GM23338 (cell line): ENCODE data around the gene HMGXB3. TPM values are rescaled to one million over a fixed set of nuclear protein-coding genes. Genes with fewer than 3 reads are reported as not detected.

Experiments used
- ATAC-seq: fragments of 200-7000 bp; cut with Tn5 transposase; 3 replicates; pipeline ENCODE4 v1.9.1; 2020
- DNase-seq: peaks from one replicate; pipeline ENCODE4 v3.0.0-alpha.2; 2015; ENCODE audit warnings: low spot score
- H2AFZ ChIP-seq: fragments of 200-600 bp; sonication (generic); 2 replicates; pipeline ENCODE4 v1.8.0; 2016; ENCODE audit warnings: antibody characterized with exemption, mild to moderate bottlenecking, moderate library complexity
- H3F3A ChIP-seq: fragments of 200-600 bp; sonication (generic); replicated peaks from 2 replicates; pipeline ENCODE4 v1.8.0; 2017; ENCODE audit warnings: antibody characterized with exemption, mixed run types, low read depth
- H3K27ac ChIP-seq: fragments of 200-600 bp; sonication (generic); 2 replicates; pipeline ENCODE4 v1.6.1; 2016; ENCODE audit warnings: low read depth
- H3K27me3 ChIP-seq: fragments of 200-600 bp; sonication (generic); 2 replicates; pipeline ENCODE4 v1.8.0; 2016; ENCODE audit warnings: mild to moderate bottlenecking, mixed run types, moderate library complexity; ENCODE audit not compliant: insufficient read depth
- H3K36me3 ChIP-seq: fragments of 200-600 bp; sonication (generic); 2 replicates; pipeline ENCODE4 v1.8.0; 2016; ENCODE audit warnings: mild to moderate bottlenecking; ENCODE audit not compliant: insufficient read depth
- H3K4me1 ChIP-seq: fragments of 200-600 bp; sonication (generic); 2 replicates; pipeline ENCODE4 v1.8.0; 2016; ENCODE audit warnings: mild to moderate bottlenecking, moderate library complexity; ENCODE audit not compliant: insufficient read depth
- H3K4me2 ChIP-seq: fragments of 200-600 bp; sonication (generic); 2 replicates; pipeline ENCODE4 v1.7.1; 2017; ENCODE audit warnings: mixed run types
- H3K4me3 ChIP-seq: fragments of 200-600 bp; sonication (generic); 2 replicates; pipeline ENCODE4 v1.6.1; 2016; ENCODE audit warnings: mixed run types
- H3K79me2 ChIP-seq: fragments of 200-600 bp; sonication (generic); replicated peaks from 2 replicates; pipeline ENCODE4 v1.8.0; 2017; ENCODE audit warnings: mild to moderate bottlenecking; ENCODE audit not compliant: insufficient read depth
- H3K9me2 ChIP-seq: fragments of 200-600 bp; sonication (generic); 2 replicates; pipeline ENCODE4 v1.8.0; 2017; ENCODE audit not compliant: insufficient read depth
- H4K20me1 ChIP-seq: fragments of 200-600 bp; sonication (generic); replicated peaks from 2 replicates; pipeline ENCODE4 v1.8.0; 2017; ENCODE audit warnings: mild to moderate bottlenecking; ENCODE audit not compliant: insufficient read depth
- H3K27ac Mint-ChIP-seq: 2 replicates; pipeline ENCODE4 v1.8.0; 2020; ENCODE audit warnings: inconsistent platforms, mild to moderate bottlenecking, moderate library complexity, mixed read lengths
- H3K27me3 Mint-ChIP-seq: 3 replicates; pipeline ENCODE4 v1.8.0; 2022; ENCODE audit warnings: low read depth, mild to moderate bottlenecking, moderate library complexity, mixed read lengths, inconsistent platforms; ENCODE audit not compliant: insufficient read depth, poor library complexity
- H3K36me3 Mint-ChIP-seq: 3 replicates; pipeline ENCODE4 v1.8.0; 2021; ENCODE audit warnings: low read depth, mild to moderate bottlenecking, inconsistent platforms, moderate library complexity, mixed read lengths
- H3K4me1 Mint-ChIP-seq: 3 replicates; pipeline ENCODE4 v1.8.0; 2020; ENCODE audit warnings: mild to moderate bottlenecking, inconsistent platforms, mixed read lengths
- H3K4me3 Mint-ChIP-seq: 3 replicates; pipeline ENCODE4 v1.8.0; 2021; ENCODE audit warnings: moderate library complexity, mild to moderate bottlenecking, inconsistent platforms, mixed read lengths
- H3K9me3 Mint-ChIP-seq: 3 replicates; pipeline ENCODE4 v1.8.0; 2020; ENCODE audit warnings: moderate library complexity, mild to moderate bottlenecking, inconsistent platforms, mixed read lengths
- CREB1 ChIP-seq: fragments of 250-450 bp; sonication (Bioruptor Pico); IDR thresholded peaks from 2 replicates; pipeline ENCODE4 v1.5.0; 2020; ENCODE audit warnings: low read depth, mild to moderate bottlenecking, moderate library complexity
- CTCF ChIP-seq, 2 experiments: fragments of 200-600 bp in 1 of 2; sonication (generic) in 1 of 2; conservative IDR thresholded peaks; 2 replicates each; pipeline versions ENCODE4 v1.5.1 to v1.6.1; 2016 to 2017; ENCODE audit warnings: antibody characterized with exemption in 2 of 2, low read depth in 2 of 2, mild to moderate bottlenecking in 2 of 2, moderate library complexity in 1 of 2
- ETS1 ChIP-seq: IDR thresholded peaks from 2 replicates; pipeline ENCODE4 v1.6.1; 2016; ENCODE audit warnings: antibody characterized with exemption
- EZH2 ChIP-seq: fragments of 200-600 bp; sonication (generic); IDR thresholded peaks from one replicate; pipeline ENCODE4 v1.8.0; 2017; ENCODE audit warnings: antibody characterized with exemption, mild to moderate bottlenecking, low read depth; ENCODE audit not compliant: unreplicated experiment
- EZH2phosphoT487 ChIP-seq: fragments of 200-600 bp; sonication (generic); IDR thresholded peaks from one replicate; pipeline ENCODE4 v1.8.1; 2018; ENCODE audit warnings: antibody characterized with exemption; ENCODE audit not compliant: unreplicated experiment
- JUNB ChIP-seq: IDR thresholded peaks from one replicate; pipeline ENCODE4 v1.6.1; 2016; ENCODE audit warnings: antibody characterized with exemption; ENCODE audit not compliant: unreplicated experiment
- NANOG ChIP-seq: IDR thresholded peaks from 2 replicates; pipeline ENCODE4 v1.6.1; 2016; ENCODE audit warnings: antibody characterized with exemption, borderline replicate concordance
- POLR2AphosphoS5 ChIP-seq: IDR thresholded peaks from 2 replicates; pipeline ENCODE4 v1.6.1; 2016; ENCODE audit warnings: antibody characterized with exemption, low read depth
- REST ChIP-seq: IDR thresholded peaks from one replicate; pipeline ENCODE4 v1.6.1; 2018; ENCODE audit warnings: antibody characterized with exemption; ENCODE audit not compliant: unreplicated experiment
- STAT1 ChIP-seq: IDR thresholded peaks from one replicate; pipeline ENCODE4 v1.6.1; 2016; ENCODE audit warnings: antibody characterized with exemption; ENCODE audit not compliant: unreplicated experiment
- ZNF114 ChIP-seq: fragments of 250-450 bp; sonication (Bioruptor Pico); IDR thresholded peaks from 2 replicates; pipeline ENCODE4 v1.5.0; 2020; ENCODE audit warnings: mild to moderate bottlenecking, moderate library complexity
- ZNF331 ChIP-seq: fragments of 250-450 bp; sonication (Bioruptor Pico); IDR thresholded peaks from 2 replicates; pipeline ENCODE4 v1.5.0; 2020; ENCODE audit warnings: low read depth, mild to moderate bottlenecking, moderate library complexity
- ZNF462 ChIP-seq: fragments of 250-450 bp; sonication (Bioruptor Pico); IDR thresholded peaks from 2 replicates; pipeline ENCODE4 v1.5.0; 2020; ENCODE audit warnings: mild to moderate bottlenecking, moderate library complexity
- polyA plus RNA-seq: library from polyadenylated mRNA; unstranded; fragments of >200 nt; fragmentation: Nextera tagmentation; extraction: Ambion mirVana; gene quantifications from 2 replicates; pipeline ENCODE4 v1.2.1, GENCODE V29; 2016
- total RNA-seq: library from RNA; depleted of rRNA; stranded (reverse); fragments of >200 nt; shearing (Covaris generic); gene quantifications from 2 replicates; pipeline ENCODE4 v1.2.3, GENCODE V29; 2014

The HMGXB3 gene
- total and polyA plus RNA-seq, 2 experiments from 2014 or later = 9.4 to 37.9 TPM

GRCh38 chr5:150061538-150061995 lies 61.0 kb downstream of the HMGXB3 start:
- H3K9me2 ChIP-seq = no peaks in the 10 kb centered on the region
- H3F3A ChIP-seq = no peaks in the 10 kb centered on the region
- H3K4me1 Mint-ChIP-seq = peaks cover 18% of the 10 kb centered on the region
- H3K79me2 ChIP-seq = no peaks in the 10 kb centered on the region
- no peak overlapping the region for H3K27ac Mint-ChIP-seq
- H2AFZ ChIP-seq = no peak overlapping the region
- H3K27me3 Mint-ChIP-seq = peaks cover 12% of the 10 kb centered on the region
- DNase-seq (no peak), ATAC-seq (no peak)
- H3K27ac ChIP-seq = no peak overlapping the region
- no peaks in the 10 kb centered on the region for H3K27me3 ChIP-seq
- no peak overlapping the region for H3K4me3 ChIP-seq
- no peak overlapping the region for H3K4me3 Mint-ChIP-seq
- H3K36me3 Mint-ChIP-seq = no peaks in the 10 kb centered on the region
- no peaks in the 10 kb centered on the region; the same call in 2 of the 3 replicates for H3K9me3 Mint-ChIP-seq
- peaks cover 8% of the 10 kb centered on the region; the same call in 1 of the 2 replicates for H3K4me1 ChIP-seq
- TF ChIP-seq STAT1 (no peak), JUNB (no peak), EZH2 (no peak), CTCF (conservative IDR thresholded peaks at IDR 0.05; ENCODE audit: low read depth in 2 of 2) (no peak), ETS1 (no peak), EZH2phosphoT487 (no peak), CREB1 (CRISPR knock-in tag) (no peak), REST (no peak), ZNF114 (CRISPR knock-in tag) (no peak), ZNF462 (CRISPR knock-in tag) (no peak), NANOG (no peak), POLR2AphosphoS5 (no peak), ZNF331 (no peak)
- H3K4me2 ChIP-seq = no peak overlapping the region
- H3K36me3 ChIP-seq = no peaks in the 10 kb centered on the region
- H4K20me1 ChIP-seq = no peaks in the 10 kb centered on the region
